Kidney epithelial cell (primary cell): ENCODE results near the gene CEP250. TPM values are rescaled to one million over a fixed set of nuclear protein-coding genes. Genes with fewer than 3 reads are reported as not detected.
"Not testable (repeated sequence)": the region's sequence is repeated elsewhere in the genome, so short reads cannot be mapped to it uniquely, and the experiment has no call there.

Experiments
- DNase-seq: peaks from one replicate; pipeline ENCODE4 v3.0.0-alpha.2; 2010; ENCODE audit warnings: low read depth
- H3K27me3 ChIP-seq: 2 replicates; pipeline ENCODE4 v1.6.0; 2011; ENCODE audit warnings: low read length; ENCODE audit not compliant: control insufficient read depth, insufficient read depth
- H3K36me3 ChIP-seq: 2 replicates; pipeline ENCODE4 v1.5.1; 2011; ENCODE audit warnings: low read length; ENCODE audit not compliant: control insufficient read depth, insufficient read depth
- H3K4me3 ChIP-seq: 2 replicates; pipeline ENCODE4 v1.5.1; 2011; ENCODE audit warnings: low read depth, mild to moderate bottlenecking, control low read depth, low read length
- CTCF ChIP-seq: IDR thresholded peaks from 2 replicates; pipeline ENCODE4 v1.5.1; 2011; ENCODE audit warnings: mild to moderate bottlenecking, moderate library complexity, low read length, control low read depth, inconsistent platforms; ENCODE audit not compliant: insufficient read depth, poor library complexity, severe bottlenecking
- total RNA-seq: library from RNA; depleted of rRNA; stranded (reverse); fragments of >200 nt; gene quantifications from 2 replicates; pipeline ENCODE4 v1.2.3, GENCODE V29; 2015

Gene CEP250
- total RNA-seq, 1 donor from 2014 or later = 65.3 TPM

GRCh38 chr20:35447082-35447789, 8.2 kb upstream of the CEP250 start:
- H3K36me3 ChIP-seq = no peaks in the 10 kb centered on the region
- H3K27me3 ChIP-seq = no peaks in the 10 kb centered on the region
- peak overlapping the region; percentile 7 for H3K4me3 ChIP-seq
- no peak for DNase-seq
- TF ChIP-seq CTCF = peak; percentile 98

GRCh38 chr20:35448788-35449373, 6.5 kb upstream of the CEP250 start:
- Histone ChIP-seq H3K4me3 (no peak overlapping the region), H3K27me3 (no peaks in the 10 kb centered on the region), H3K36me3 (no peaks in the 10 kb centered on the region)
- DNase-seq = no peak
- TF ChIP-seq CTCF = no peak

- not testable (repeated sequence) for H3K4me3 ChIP-seq, H3K27me3 ChIP-seq, H3K36me3 ChIP-seq, DNase-seq
Measured at GRCh38 chr20:35449855-35450254, 5.5 kb upstream of the CEP250 start.

- H3K27me3 ChIP-seq = no peaks in the 10 kb centered on the region
- no peaks in the 10 kb centered on the region for H3K36me3 ChIP-seq
- no peak overlapping the region for H3K4me3 ChIP-seq
- TF ChIP-seq CTCF = no peak
- no peak for DNase-seq
Measured at GRCh38 chr20:35451295-35451694, 4.1 kb upstream of the CEP250 start.

GRCh38 chr20:35453647-35454046, 1.8 kb upstream of the CEP250 start:
- H3K27me3 ChIP-seq = no peaks in the 10 kb centered on the region
- peak overlapping the region; percentile 54 for H3K4me3 ChIP-seq
- no peaks in the 10 kb centered on the region for H3K36me3 ChIP-seq
- TF ChIP-seq CTCF = no peak
- no peak for DNase-seq

GRCh38 chr20:35456700-35457099, 1.3 kb downstream of the CEP250 start:
- H3K36me3 ChIP-seq, DNase-seq, H3K4me3 ChIP-seq: not testable (repeated sequence)

GRCh38 chr20:35457539-35457938, 2.1 kb downstream of the CEP250 start:
- not testable (repeated sequence) for H3K27me3 ChIP-seq, H3K36me3 ChIP-seq, H3K4me3 ChIP-seq, DNase-seq

More at GRCh38 chr20:35456700-35457099, 1.3 kb downstream of the CEP250 start:
- not testable (repeated sequence) for H3K27me3 ChIP-seq
